Mammary epithelial cell (primary cell): ENCODE data around the gene SLC1A4.

Experiments
- EZH2 ChIP-seq: IDR thresholded peaks from 2 replicates; pipeline ENCODE4 v1.6.1; 2012; ENCODE audit warnings: low read length, inconsistent platforms, borderline replicate concordance
- TF ChIP-seq, protein P1 (sequence below), 2 donors: IDR thresholded peaks in 1 of 2; conservative IDR thresholded peaks in 1 of 2; 2 replicates each; pipeline ENCODE4 v1.5.1; 2011 to 2012; ENCODE audit warnings: inconsistent platforms in 2 of 2, low read length in 2 of 2, mild to moderate bottlenecking in 2 of 2, control low read depth in 1 of 2, low read depth in 1 of 2; ENCODE audit not compliant: insufficient read depth in 1 of 2; ENCODE audit errors: extremely low read depth in 1 of 2

DNA sequence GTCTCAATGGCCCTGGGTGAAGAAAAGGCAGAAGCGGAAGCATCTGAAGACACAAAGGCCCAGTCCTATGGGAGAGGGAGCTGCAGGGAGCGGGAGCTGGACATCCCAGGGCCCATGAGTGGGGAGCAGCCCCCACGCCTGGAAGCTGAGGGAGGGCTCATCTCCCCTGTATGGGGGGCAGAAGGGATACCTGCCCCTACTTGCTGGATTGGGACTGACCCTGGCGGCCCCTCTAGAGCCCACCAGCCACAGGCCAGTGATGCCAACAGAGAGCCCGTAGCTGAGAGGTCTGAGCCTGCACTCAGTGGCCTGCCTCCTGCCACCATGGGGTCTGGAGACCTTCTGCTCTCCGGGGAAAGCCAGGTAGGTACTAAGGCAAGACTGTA, 80.2 kb downstream of the SLC1A4 start:
- TF ChIP-seq, protein P1, sequence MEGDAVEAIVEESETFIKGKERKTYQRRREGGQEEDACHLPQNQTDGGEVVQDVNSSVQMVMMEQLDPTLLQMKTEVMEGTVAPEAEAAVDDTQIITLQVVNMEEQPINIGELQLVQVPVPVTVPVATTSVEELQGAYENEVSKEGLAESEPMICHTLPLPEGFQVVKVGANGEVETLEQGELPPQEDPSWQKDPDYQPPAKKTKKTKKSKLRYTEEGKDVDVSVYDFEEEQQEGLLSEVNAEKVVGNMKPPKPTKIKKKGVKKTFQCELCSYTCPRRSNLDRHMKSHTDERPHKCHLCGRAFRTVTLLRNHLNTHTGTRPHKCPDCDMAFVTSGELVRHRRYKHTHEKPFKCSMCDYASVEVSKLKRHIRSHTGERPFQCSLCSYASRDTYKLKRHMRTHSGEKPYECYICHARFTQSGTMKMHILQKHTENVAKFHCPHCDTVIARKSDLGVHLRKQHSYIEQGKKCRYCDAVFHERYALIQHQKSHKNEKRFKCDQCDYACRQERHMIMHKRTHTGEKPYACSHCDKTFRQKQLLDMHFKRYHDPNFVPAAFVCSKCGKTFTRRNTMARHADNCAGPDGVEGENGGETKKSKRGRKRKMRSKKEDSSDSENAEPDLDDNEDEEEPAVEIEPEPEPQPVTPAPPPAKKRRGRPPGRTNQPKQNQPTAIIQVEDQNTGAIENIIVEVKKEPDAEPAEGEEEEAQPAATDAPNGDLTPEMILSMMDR (conservative IDR thresholded peaks at IDR 0.05 in 1 of 2, IDR thresholded peaks at IDR 0.05 in 1 of 2; ENCODE audit: extremely low read depth in 1 of 2, insufficient read depth in 1 of 2, low read depth in 1 of 2, low read length in 2 of 2), result no peak
- no peak for TF ChIP-seq EZH2
